ENCODE data around the gene PUS3. TPM values are rescaled to one million over a fixed set of nuclear protein-coding genes. Genes with fewer than 3 reads are reported as not detected.
"Not testable (repeated sequence)": the region's sequence is repeated elsewhere in the genome, so short reads cannot be mapped to it uniquely, and the experiment has no call there.

The PUS3 gene
- total RNA-seq, 4 donors from 2014 or later: 0.60 to 8.7 (median 4.1) TPM

DNA sequence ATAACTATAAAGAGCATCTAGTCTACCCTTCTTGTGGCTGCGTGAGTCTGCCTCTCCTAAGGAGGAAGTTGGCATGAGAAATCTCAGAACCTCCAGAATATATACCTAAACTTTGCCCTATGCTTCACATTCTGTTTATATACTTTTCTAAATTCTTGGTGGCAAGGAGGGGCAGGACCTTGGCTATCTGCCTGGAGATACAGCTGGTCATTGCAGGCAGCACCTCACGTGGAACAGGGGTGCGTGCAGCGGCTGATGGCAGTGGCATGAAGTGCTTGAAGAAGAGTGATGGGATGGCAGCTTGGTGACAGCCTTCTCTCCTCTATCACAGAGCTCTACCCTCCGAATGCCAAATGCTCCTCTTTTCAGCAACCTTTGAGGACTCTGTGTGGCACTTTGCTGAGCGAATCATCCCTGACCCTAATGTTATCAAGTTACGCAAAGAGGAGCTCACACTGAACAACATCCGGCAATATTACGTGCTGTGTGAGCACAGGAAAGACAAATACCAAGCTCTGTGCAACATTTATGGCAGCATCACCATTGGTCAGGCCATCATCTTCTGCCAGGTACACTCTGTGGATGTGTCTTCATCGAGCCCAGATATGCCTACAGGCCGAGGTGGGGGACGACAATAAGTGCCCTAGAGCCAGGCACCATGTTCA is 13.8 kb upstream of the PUS3 start:
- H3K4me3 ChIP-seq: no peak overlapping the region
- no peaks in the 10 kb centered on the region for H3K36me3 ChIP-seq
- peak in 2 of 3 donors; percentile 29 to 42 for TF ChIP-seq POLR2AphosphoS5 (IDR thresholded peaks at IDR 0.05)
- TF ChIP-seq POLR2A (IDR thresholded peaks at IDR 0.05): no peak
- peaks cover 0 to 26% (median 9%) of the 10 kb centered on the region in 4 donors for H3K4me1 ChIP-seq
- in situ Hi-C loops (cut with MboI; ENCODE audit: low pct_ligation_motif_present in 1 of 4, low pct_unique_long_range_greater_than_20kb in 1 of 4, low sequenced_read_pairs in 3 of 4): no loop called here
- H3K27ac ChIP-seq: peak overlapping the region; percentile 43 to 62 (median 50)
- intact Hi-C loops (cut with DNase I; ENCODE audit: low total_unique reads): no loop called here
- H3K27me3 ChIP-seq: peaks cover 10% of the 10 kb centered on the region
- WGBS, 2 donors (ENCODE audit: low coverage in 1 of 2): 48 to 61% methylated on average over 3 to 12 of the region's 12 CpGs
- peak; percentile 82 for DNase-seq
- no peaks in the 10 kb centered on the region for H3K9me3 ChIP-seq

DNA sequence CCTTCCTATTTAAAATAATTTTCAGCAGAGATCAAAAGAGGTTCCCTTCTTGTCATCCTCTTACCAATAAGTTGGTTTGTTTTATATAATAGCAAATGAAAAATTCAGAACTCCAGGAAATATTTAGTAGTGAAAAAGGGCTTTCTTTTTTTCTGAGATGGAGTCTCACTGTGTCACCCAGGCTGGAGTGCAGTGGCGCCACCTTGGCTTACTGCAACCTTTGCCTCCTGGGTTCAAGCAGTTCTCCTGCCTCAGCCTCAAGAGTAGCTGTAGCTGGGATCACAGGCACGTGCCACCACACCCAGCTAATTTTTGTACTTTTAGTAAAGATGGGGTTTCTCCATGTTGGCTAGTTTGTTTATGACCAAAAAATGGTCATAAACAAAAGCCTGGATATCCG is 11.6 kb upstream of the PUS3 start:
- H3K27me3 ChIP-seq: peaks cover 16% of the 10 kb centered on the region
- H3K36me3 ChIP-seq; intact Hi-C loops (cut with DNase I; ENCODE audit: low total_unique reads); H3K9me3 ChIP-seq; H3K27ac ChIP-seq; in situ Hi-C loops (cut with MboI; ENCODE audit: low pct_ligation_motif_present in 1 of 4, low pct_unique_long_range_greater_than_20kb in 1 of 4, low sequenced_read_pairs in 3 of 4); DNase-seq; H3K4me3 ChIP-seq: not testable (repeated sequence)
- WGBS, 2 donors (ENCODE audit: low coverage in 1 of 2): 80 to 83% methylated on average over 1 to 3 of the region's 3 CpGs
- peaks cover 0 to 23% (median 7%) of the 10 kb centered on the region in 4 donors for H3K4me1 ChIP-seq

DNA sequence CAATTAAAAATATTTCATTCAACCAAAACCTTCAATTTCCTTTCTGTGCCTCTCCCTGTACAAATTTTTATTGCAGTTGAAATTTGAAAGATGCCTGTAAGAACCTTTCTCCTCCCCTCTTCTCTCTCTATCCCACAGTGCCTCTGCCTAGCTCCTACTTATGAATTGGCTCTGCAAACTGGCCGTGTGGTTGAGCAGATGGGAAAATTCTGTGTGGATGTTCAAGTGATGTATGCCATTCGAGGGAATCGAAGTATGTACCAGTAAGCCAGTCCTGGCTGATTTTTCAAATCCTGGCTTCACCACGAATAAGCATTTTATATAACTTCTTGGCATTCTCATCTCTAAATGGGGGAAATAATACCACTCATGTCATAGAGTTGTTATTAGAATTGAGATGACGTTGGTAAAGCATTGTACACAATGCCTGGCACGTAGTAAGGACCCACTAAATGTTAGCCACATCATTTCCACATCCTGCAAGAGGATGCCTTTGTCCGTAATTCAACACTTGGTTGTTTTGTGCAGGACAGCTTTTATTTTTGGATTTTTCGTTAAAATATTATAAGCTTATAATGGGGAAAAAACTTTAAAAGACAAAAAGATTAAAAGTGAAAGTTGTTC is 7.3 kb upstream of the PUS3 start:
- no peaks in the 10 kb centered on the region for H3K9me3 ChIP-seq
- no peak for TF ChIP-seq EP300 (IDR thresholded peaks at IDR 0.05; ENCODE audit: low read depth)
- TF ChIP-seq, protein P1, sequence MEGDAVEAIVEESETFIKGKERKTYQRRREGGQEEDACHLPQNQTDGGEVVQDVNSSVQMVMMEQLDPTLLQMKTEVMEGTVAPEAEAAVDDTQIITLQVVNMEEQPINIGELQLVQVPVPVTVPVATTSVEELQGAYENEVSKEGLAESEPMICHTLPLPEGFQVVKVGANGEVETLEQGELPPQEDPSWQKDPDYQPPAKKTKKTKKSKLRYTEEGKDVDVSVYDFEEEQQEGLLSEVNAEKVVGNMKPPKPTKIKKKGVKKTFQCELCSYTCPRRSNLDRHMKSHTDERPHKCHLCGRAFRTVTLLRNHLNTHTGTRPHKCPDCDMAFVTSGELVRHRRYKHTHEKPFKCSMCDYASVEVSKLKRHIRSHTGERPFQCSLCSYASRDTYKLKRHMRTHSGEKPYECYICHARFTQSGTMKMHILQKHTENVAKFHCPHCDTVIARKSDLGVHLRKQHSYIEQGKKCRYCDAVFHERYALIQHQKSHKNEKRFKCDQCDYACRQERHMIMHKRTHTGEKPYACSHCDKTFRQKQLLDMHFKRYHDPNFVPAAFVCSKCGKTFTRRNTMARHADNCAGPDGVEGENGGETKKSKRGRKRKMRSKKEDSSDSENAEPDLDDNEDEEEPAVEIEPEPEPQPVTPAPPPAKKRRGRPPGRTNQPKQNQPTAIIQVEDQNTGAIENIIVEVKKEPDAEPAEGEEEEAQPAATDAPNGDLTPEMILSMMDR (IDR thresholded peaks at IDR 0.05): no peak
- no peak for TF ChIP-seq POLR2AphosphoS5 (IDR thresholded peaks at IDR 0.05)
- TF ChIP-seq POLR2A (IDR thresholded peaks at IDR 0.05): no peak
- H3K27me3 ChIP-seq: peaks cover 29% of the 10 kb centered on the region
- intact Hi-C loops (cut with DNase I; ENCODE audit: low total_unique reads) (no loop called here), in situ Hi-C loops (cut with MboI; ENCODE audit: low pct_ligation_motif_present in 1 of 4, low pct_unique_long_range_greater_than_20kb in 1 of 4, low sequenced_read_pairs in 3 of 4) (no loop called here)
- DNase-seq: no peak
- H3K36me3 ChIP-seq: no peaks in the 10 kb centered on the region
- no peak overlapping the region for H3K4me3 ChIP-seq
- WGBS, 2 donors (ENCODE audit: low coverage in 1 of 2): 60 to 67% methylated on average over 4 to 8 of the region's 8 CpGs
- no peaks in the 10 kb centered on the region for H3K4me1 ChIP-seq
- no peak overlapping the region for H3K27ac ChIP-seq

DNA sequence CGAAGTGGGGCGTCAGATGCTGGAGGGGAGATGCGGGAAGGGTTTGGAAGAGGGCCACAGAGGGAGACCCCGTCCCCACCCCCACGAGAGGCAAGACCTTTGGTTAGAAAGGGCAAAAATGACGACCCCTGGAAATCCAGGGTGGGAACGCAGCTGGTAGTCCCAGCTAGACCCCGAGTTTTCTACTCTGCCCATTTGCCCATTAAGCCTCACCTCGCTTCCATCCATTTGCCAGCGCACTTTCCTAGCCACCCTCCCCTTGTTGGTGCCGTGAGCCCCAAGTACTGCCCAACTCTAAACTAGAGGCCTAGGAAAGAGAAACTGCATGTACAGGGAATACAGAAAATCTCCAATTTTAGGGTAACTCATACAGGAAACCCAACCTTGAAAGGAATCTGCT is 1.7 kb upstream of the PUS3 start:
- H3K9me3 ChIP-seq: no peaks in the 10 kb centered on the region
- in situ Hi-C loops (cut with MboI; ENCODE audit: low pct_ligation_motif_present in 1 of 4, low pct_unique_long_range_greater_than_20kb in 1 of 4, low sequenced_read_pairs in 3 of 4): no loop called here
- no peak for DNase-seq
- H3K4me1 ChIP-seq: peaks cover 0 to 25% (median 13%) of the 10 kb centered on the region in 4 donors
- H3K27me3 ChIP-seq: peaks cover 40% of the 10 kb centered on the region
- no peaks in the 10 kb centered on the region for H3K36me3 ChIP-seq
- H3K4me3 ChIP-seq: peak overlapping the region in 1 of 4 donors; percentile 89
- intact Hi-C loops (cut with DNase I; ENCODE audit: low total_unique reads): no loop called here
- 15 to 68% methylated on average over 2 to 11 of the region's 11 CpGs for WGBS, 2 donors (ENCODE audit: low coverage in 1 of 2)
- H3K27ac ChIP-seq: no peak overlapping the region
- TF ChIP-seq, protein P1 (IDR thresholded peaks at IDR 0.05): no peak
- TF ChIP-seq POLR2A (IDR thresholded peaks at IDR 0.05): no peak
- no peak for TF ChIP-seq POLR2AphosphoS5 (IDR thresholded peaks at IDR 0.05)
- TF ChIP-seq EP300 (IDR thresholded peaks at IDR 0.05; ENCODE audit: low read depth): no peak

DNA sequence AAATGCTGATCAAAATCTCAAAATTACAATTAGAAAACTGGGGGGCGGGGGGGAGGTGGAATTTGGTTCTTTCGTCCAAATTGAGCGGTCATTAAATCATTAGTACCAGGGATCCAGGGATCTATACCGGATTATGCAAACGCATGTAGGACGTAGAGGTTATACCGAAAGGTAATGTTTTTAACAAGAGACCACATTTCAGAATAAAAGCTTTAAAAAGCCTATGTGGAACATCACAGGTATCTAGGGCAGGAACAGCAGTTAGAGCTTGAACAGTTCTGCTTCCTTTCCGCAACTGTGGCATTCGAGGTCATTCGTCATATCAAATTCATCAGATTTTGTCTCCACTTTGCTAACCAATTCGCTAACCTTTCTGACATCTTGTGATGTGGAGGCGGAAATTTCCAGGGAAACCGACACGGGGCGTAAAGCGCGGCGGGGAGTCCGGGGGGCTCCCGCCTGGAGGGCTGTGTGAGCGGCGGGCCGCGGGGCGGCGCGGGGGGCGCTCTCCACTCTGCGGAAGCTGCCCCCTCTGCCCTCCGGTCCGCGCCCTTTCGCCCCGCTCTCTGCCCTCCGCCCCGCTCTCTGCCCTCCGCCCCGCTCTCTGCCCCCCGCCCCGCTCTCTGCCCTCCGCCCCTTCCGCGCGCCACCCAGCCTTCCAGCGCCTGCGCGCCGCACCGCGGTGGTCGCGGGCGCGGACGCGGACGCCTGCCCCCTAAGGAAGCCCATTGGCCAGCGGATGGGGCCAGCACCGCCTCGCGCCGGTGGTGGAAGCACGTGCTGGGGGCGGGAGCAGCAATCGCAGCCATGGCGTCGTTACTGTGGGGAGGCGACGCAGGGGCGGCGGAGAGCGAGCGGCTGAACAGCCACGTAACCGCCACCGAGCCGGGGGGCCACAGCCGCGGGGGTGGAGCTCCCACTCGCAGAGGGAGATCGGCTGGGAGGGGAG is 979 bp upstream of the PUS3 start, which contains the start of gene DDX25:
Gene DDX25, plus strand, starts transcription at position 798 of the 949 bp plus-strand sequence. Its CDS starts 10 bp downstream, at position 808.
- Histone ChIP-seq H3K27ac (no peak within 1 kb of the TSS), H3K27me3 (peaks cover 35% of the 10 kb centered on the region), H3K4me1 (peaks cover 0 to 25% (median 13%) of the 10 kb centered on the region in 4 donors), H3K4me3 (peak within 1 kb of the TSS in 3 of 4 donors; percentile 55 to 89 (median 57)), H3K9me3 (no peaks in the 10 kb centered on the region), H3K36me3 (no peaks in the 10 kb centered on the region)
- intact Hi-C loops (cut with DNase I; ENCODE audit: low total_unique reads): no loop called here
- no peak for DNase-seq
- 28 to 35% methylated on average over 33 to 56 of the region's 81 CpGs for WGBS, 2 donors (ENCODE audit: low coverage in 1 of 2)
- no peak for TF ChIP-seq EP300 (IDR thresholded peaks at IDR 0.05; ENCODE audit: low read depth)
- TF ChIP-seq, protein P1 (IDR thresholded peaks at IDR 0.05): no peak
- TF ChIP-seq POLR2A (IDR thresholded peaks at IDR 0.05): no peak
- in situ Hi-C loops (cut with MboI; ENCODE audit: low pct_ligation_motif_present in 1 of 4, low pct_unique_long_range_greater_than_20kb in 1 of 4, low sequenced_read_pairs in 3 of 4): no loop called here

All from transverse colon (tissue), 4 donors.